Lower lobe of right lung (tissue), 2 donors: ENCODE data around the gene TFAP2A. TPM values are rescaled to one million over a fixed set of nuclear protein-coding genes. Genes with fewer than 3 reads are reported as not detected.

Experiments used
- ATAC-seq, 2 donors: fragments of 200-7000 bp; cut with Tn5 transposase; one replicate each; pipeline ENCODE4 v1.9.1; 2020 to 2022; ENCODE audit warnings: mild to moderate bottlenecking in 2 of 2, moderate library complexity in 2 of 2
- DNase-seq: peaks from one replicate; pipeline ENCODE4 v3.0.0-alpha.2; 2020
- H3K27ac ChIP-seq: fragments of 200-600 bp; one replicate; pipeline ENCODE4 v1.8.0; 2022
- H3K27me3 ChIP-seq: fragments of 200-600 bp; one replicate; pipeline ENCODE4 v1.8.0; 2022; ENCODE audit warnings: low read depth
- H3K36me3 ChIP-seq: fragments of 200-600 bp; one replicate; pipeline ENCODE4 v1.8.0; 2022; ENCODE audit warnings: mild to moderate bottlenecking
- H3K4me1 ChIP-seq: fragments of 200-600 bp; one replicate; pipeline ENCODE4 v1.8.0; 2022
- H3K4me3 ChIP-seq: fragments of 200-600 bp; one replicate; pipeline ENCODE4 v1.8.0; 2022; ENCODE audit warnings: mild to moderate bottlenecking
- H3K9me3 ChIP-seq: fragments of 200-600 bp; one replicate; pipeline ENCODE4 v1.8.0; 2022
- CTCF ChIP-seq: fragments of 200-600 bp; IDR thresholded peaks from one replicate; pipeline ENCODE4 v1.8.0; 2022; ENCODE audit warnings: antibody characterized with exemption, mild to moderate bottlenecking
- intact Hi-C: fragments of 100-400 bp; cut with DNase I; formaldehyde crosslinking; loops from one replicate; pipeline ENCODE4 v1.11.0; 2022
- long read RNA-seq: library from polyadenylated mRNA; unstranded; transcript quantifications from one replicate; pipeline ENCODE4 v2.0.0, GENCODE V29; 2021
- total RNA-seq: library from RNA; stranded (reverse); fragmentation: NEBNext Ultra II Directional; extraction: Animal tissue kit (Norgen Biotek cat#: 25700); gene quantifications from one replicate; pipeline ENCODE4 v1.2.1, GENCODE V29; 2021
- donor health status: DM: no; HTN: yes; CAD: no; lungs with severe emphysema.

Gene TFAP2A
- 0.47 TPM for total RNA-seq
- long read RNA-seq: 0 reads

- Histone ChIP-seq H3K36me3 (no peaks in the 10 kb centered on the region), H3K27ac (no peak within 1 kb of the TSS), H3K27me3 (peaks cover 96% of the 10 kb centered on the region), H3K9me3 (no peaks in the 10 kb centered on the region), H3K4me1 (peaks cover 42% of the 10 kb centered on the region), H3K4me3 (peak within 1 kb of the TSS; percentile 17)
- intact Hi-C loops: no loop called here
- ATAC-seq (no peak), DNase-seq (no peak)
- no peak for TF ChIP-seq CTCF
Observed at GRCh38 chr6:10414756-10415616, at the start of gene TFAP2A. TFAP2A (minus strand) TSS chr6:10415074; CDS start chr6:10414991, 83 bp downstream.

GRCh38 chr6:10463491-10464481 lies 48.9 kb upstream of the TFAP2A start:
- ATAC-seq: peak in 1 of 2 donors; percentile 59
- intact Hi-C loops: no loop called here
- Histone ChIP-seq H3K27ac (no peak overlapping the region), H3K9me3 (no peaks in the 10 kb centered on the region), H3K4me3 (no peak overlapping the region), H3K4me1 (no peaks in the 10 kb centered on the region), H3K27me3 (peaks cover 6% of the 10 kb centered on the region), H3K36me3 (no peaks in the 10 kb centered on the region)
- DNase-seq: no peak
- TF ChIP-seq CTCF: no peak

- no peak for DNase-seq
- no peaks in the 10 kb centered on the region for H3K36me3 ChIP-seq
- no peak for ATAC-seq
- no peaks in the 10 kb centered on the region for H3K9me3 ChIP-seq
- no peak for TF ChIP-seq CTCF
- intact Hi-C loops: no loop called here
- no peak overlapping the region for H3K27ac ChIP-seq
- no peak overlapping the region for H3K4me3 ChIP-seq
- peaks cover 6% of the 10 kb centered on the region for H3K27me3 ChIP-seq
- no peaks in the 10 kb centered on the region for H3K4me1 ChIP-seq
Observed at GRCh38 chr6:10463040-10463439, 48.2 kb upstream of the TFAP2A start.

GRCh38 chr6:10461850-10462249 lies 47.0 kb upstream of the TFAP2A start:
- Histone ChIP-seq H3K4me1 (no peaks in the 10 kb centered on the region), H3K4me3 (no peak overlapping the region), H3K9me3 (no peaks in the 10 kb centered on the region), H3K27ac (no peak overlapping the region), H3K27me3 (peaks cover 6% of the 10 kb centered on the region), H3K36me3 (no peaks in the 10 kb centered on the region)
- TF ChIP-seq CTCF: no peak
- intact Hi-C loops: no loop called here
- ATAC-seq (no peak), DNase-seq (no peak)

- Histone ChIP-seq H3K4me1 (no peaks in the 10 kb centered on the region), H3K9me3 (no peaks in the 10 kb centered on the region), H3K4me3 (no peak overlapping the region), H3K27ac (no peak overlapping the region), H3K27me3 (peaks cover 3% of the 10 kb centered on the region), H3K36me3 (no peaks in the 10 kb centered on the region)
- intact Hi-C loops: no loop called here
- no peak for DNase-seq
- no peak for ATAC-seq
- no peak for TF ChIP-seq CTCF
Observed at GRCh38 chr6:10460096-10460495, 45.2 kb upstream of the TFAP2A start.
